Upper lobe of left lung (tissue), 4 donors: ENCODE measurements around the gene RIN3.

Experiments used
- CTCF ChIP-seq, 6 experiments: fragments of 450-650 bp in 4 of 6; fragments of 200-600 bp in 2 of 6; sonication (generic) in 2 of 6; IDR thresholded peaks; one replicate each; pipeline ENCODE4 v1.5.1; 2016 to 2019; ENCODE audit warnings: antibody characterized with exemption in 6 of 6
- POLR2A ChIP-seq, 4 donors: fragments of 450-650 bp; IDR thresholded peaks; one replicate each; pipeline ENCODE4 v1.5.1; 2016 to 2017; ENCODE audit warnings: antibody characterized with exemption in 4 of 4, mild to moderate bottlenecking in 2 of 4
- POLR2AphosphoS5 ChIP-seq, 2 donors: sonication (generic); formaldehyde crosslinking; IDR thresholded peaks; one replicate each; pipeline ENCODE4 v1.5.1; 2017; ENCODE audit warnings: antibody characterized with exemption in 2 of 2

GRCh38 chr14:92647797-92648279, 134.3 kb downstream of the RIN3 start:
- TF ChIP-seq POLR2AphosphoS5 (IDR thresholded peaks at IDR 0.05) (no peak), CTCF (IDR thresholded peaks at IDR 0.05) (no peak), POLR2A (IDR thresholded peaks at IDR 0.05) (no peak)
